LoVo (cell line): ENCODE results near the gene SYNJ2.

Experiments
- DNase-seq: peaks from one replicate; pipeline ENCODE4 v3.0.0-alpha.2; 2016; ENCODE audit warnings: low spot score

SYNJ2 gene

GRCh38 chr6:158043008-158043407 is 61.3 kb downstream of the SYNJ2 start:
- DNase-seq = no peak

- DNase-seq = peak; percentile 50
Measured at GRCh38 chr6:158043586-158044524, 62.2 kb downstream of the SYNJ2 start.

- no peak for DNase-seq
Measured at GRCh38 chr6:158044525-158044888, 62.8 kb downstream of the SYNJ2 start.

GRCh38 chr6:158046201-158047126 is 64.8 kb downstream of the SYNJ2 start:
- no peak for DNase-seq

GRCh38 chr6:158047127-158047518 is 65.5 kb downstream of the SYNJ2 start:
- DNase-seq = peak; percentile 79

- DNase-seq = no peak
Measured at GRCh38 chr6:158047563-158048323, 66.1 kb downstream of the SYNJ2 start.

- no peak for DNase-seq
Measured at GRCh38 chr6:158048589-158048988, 66.9 kb downstream of the SYNJ2 start.

- no peak for DNase-seq
Measured at GRCh38 chr6:158049055-158050028, 67.7 kb downstream of the SYNJ2 start.

GRCh38 chr6:158050107-158050735 is 68.6 kb downstream of the SYNJ2 start:
- DNase-seq = no peak

- DNase-seq = no peak
Measured at GRCh38 chr6:158050955-158051354, 69.3 kb downstream of the SYNJ2 start.

GRCh38 chr6:158051968-158052367 is 70.3 kb downstream of the SYNJ2 start:
- DNase-seq = no peak

GRCh38 chr6:158053377-158054313 is 72.0 kb downstream of the SYNJ2 start:
- DNase-seq = no peak

GRCh38 chr6:158056355-158056754 is 74.7 kb downstream of the SYNJ2 start:
- DNase-seq = no peak

- DNase-seq = no peak
Measured at GRCh38 chr6:158056804-158057203, 75.1 kb downstream of the SYNJ2 start.

- peak; percentile 15 for DNase-seq
Measured at GRCh38 chr6:158057213-158057987, 75.7 kb downstream of the SYNJ2 start.

GRCh38 chr6:158058171-158058651 is 76.5 kb downstream of the SYNJ2 start:
- DNase-seq = no peak

- DNase-seq = no peak
Measured at GRCh38 chr6:158059108-158059507, 77.4 kb downstream of the SYNJ2 start.
